GM23338 (cell line): ENCODE results near the gene ACVR1C. TPM values are rescaled to one million over a fixed set of nuclear protein-coding genes. Genes with fewer than 3 reads are reported as not detected.

Experiments
- ATAC-seq: fragments of 200-7000 bp; cut with Tn5 transposase; 3 replicates; pipeline ENCODE4 v1.9.1; 2020
- DNase-seq: peaks from one replicate; pipeline ENCODE4 v3.0.0-alpha.2; 2015; ENCODE audit warnings: low spot score
- H2AFZ ChIP-seq: fragments of 200-600 bp; sonication (generic); 2 replicates; pipeline ENCODE4 v1.8.0; 2016; ENCODE audit warnings: antibody characterized with exemption, mild to moderate bottlenecking, moderate library complexity
- H3F3A ChIP-seq: fragments of 200-600 bp; sonication (generic); replicated peaks from 2 replicates; pipeline ENCODE4 v1.8.0; 2017; ENCODE audit warnings: antibody characterized with exemption, mixed run types, low read depth
- H3K27ac ChIP-seq: fragments of 200-600 bp; sonication (generic); 2 replicates; pipeline ENCODE4 v1.6.1; 2016; ENCODE audit warnings: low read depth
- H3K27me3 ChIP-seq: fragments of 200-600 bp; sonication (generic); 2 replicates; pipeline ENCODE4 v1.8.0; 2016; ENCODE audit warnings: mild to moderate bottlenecking, mixed run types, moderate library complexity; ENCODE audit not compliant: insufficient read depth
- H3K36me3 ChIP-seq: fragments of 200-600 bp; sonication (generic); 2 replicates; pipeline ENCODE4 v1.8.0; 2016; ENCODE audit warnings: mild to moderate bottlenecking; ENCODE audit not compliant: insufficient read depth
- H3K4me1 ChIP-seq: fragments of 200-600 bp; sonication (generic); 2 replicates; pipeline ENCODE4 v1.8.0; 2016; ENCODE audit warnings: mild to moderate bottlenecking, moderate library complexity; ENCODE audit not compliant: insufficient read depth
- H3K4me2 ChIP-seq: fragments of 200-600 bp; sonication (generic); 2 replicates; pipeline ENCODE4 v1.7.1; 2017; ENCODE audit warnings: mixed run types
- H3K4me3 ChIP-seq: fragments of 200-600 bp; sonication (generic); 2 replicates; pipeline ENCODE4 v1.6.1; 2016; ENCODE audit warnings: mixed run types
- H3K79me2 ChIP-seq: fragments of 200-600 bp; sonication (generic); replicated peaks from 2 replicates; pipeline ENCODE4 v1.8.0; 2017; ENCODE audit warnings: mild to moderate bottlenecking; ENCODE audit not compliant: insufficient read depth
- H3K9me2 ChIP-seq: fragments of 200-600 bp; sonication (generic); 2 replicates; pipeline ENCODE4 v1.8.0; 2017; ENCODE audit not compliant: insufficient read depth
- H4K20me1 ChIP-seq: fragments of 200-600 bp; sonication (generic); replicated peaks from 2 replicates; pipeline ENCODE4 v1.8.0; 2017; ENCODE audit warnings: mild to moderate bottlenecking; ENCODE audit not compliant: insufficient read depth
- H3K27ac Mint-ChIP-seq: 2 replicates; pipeline ENCODE4 v1.8.0; 2020; ENCODE audit warnings: inconsistent platforms, mild to moderate bottlenecking, moderate library complexity, mixed read lengths
- H3K27me3 Mint-ChIP-seq: 3 replicates; pipeline ENCODE4 v1.8.0; 2022; ENCODE audit warnings: low read depth, mild to moderate bottlenecking, moderate library complexity, mixed read lengths, inconsistent platforms; ENCODE audit not compliant: insufficient read depth, poor library complexity
- H3K36me3 Mint-ChIP-seq: 3 replicates; pipeline ENCODE4 v1.8.0; 2021; ENCODE audit warnings: low read depth, mild to moderate bottlenecking, inconsistent platforms, moderate library complexity, mixed read lengths
- H3K4me1 Mint-ChIP-seq: 3 replicates; pipeline ENCODE4 v1.8.0; 2020; ENCODE audit warnings: mild to moderate bottlenecking, inconsistent platforms, mixed read lengths
- H3K4me3 Mint-ChIP-seq: 3 replicates; pipeline ENCODE4 v1.8.0; 2021; ENCODE audit warnings: moderate library complexity, mild to moderate bottlenecking, inconsistent platforms, mixed read lengths
- H3K9me3 Mint-ChIP-seq: 3 replicates; pipeline ENCODE4 v1.8.0; 2020; ENCODE audit warnings: moderate library complexity, mild to moderate bottlenecking, inconsistent platforms, mixed read lengths
- CREB1 ChIP-seq: fragments of 250-450 bp; sonication (Bioruptor Pico); IDR thresholded peaks from 2 replicates; pipeline ENCODE4 v1.5.0; 2020; ENCODE audit warnings: low read depth, mild to moderate bottlenecking, moderate library complexity
- CTCF ChIP-seq, 2 experiments: fragments of 200-600 bp in 1 of 2; sonication (generic) in 1 of 2; conservative IDR thresholded peaks; 2 replicates each; pipeline versions ENCODE4 v1.5.1 to v1.6.1; 2016 to 2017; ENCODE audit warnings: antibody characterized with exemption in 2 of 2, low read depth in 2 of 2, mild to moderate bottlenecking in 2 of 2, moderate library complexity in 1 of 2
- ETS1 ChIP-seq: IDR thresholded peaks from 2 replicates; pipeline ENCODE4 v1.6.1; 2016; ENCODE audit warnings: antibody characterized with exemption
- EZH2phosphoT487 ChIP-seq: fragments of 200-600 bp; sonication (generic); IDR thresholded peaks from one replicate; pipeline ENCODE4 v1.8.1; 2018; ENCODE audit warnings: antibody characterized with exemption; ENCODE audit not compliant: unreplicated experiment
- JUNB ChIP-seq: IDR thresholded peaks from one replicate; pipeline ENCODE4 v1.6.1; 2016; ENCODE audit warnings: antibody characterized with exemption; ENCODE audit not compliant: unreplicated experiment
- NANOG ChIP-seq: IDR thresholded peaks from 2 replicates; pipeline ENCODE4 v1.6.1; 2016; ENCODE audit warnings: antibody characterized with exemption, borderline replicate concordance
- POLR2AphosphoS5 ChIP-seq: IDR thresholded peaks from 2 replicates; pipeline ENCODE4 v1.6.1; 2016; ENCODE audit warnings: antibody characterized with exemption, low read depth
- STAT1 ChIP-seq: IDR thresholded peaks from one replicate; pipeline ENCODE4 v1.6.1; 2016; ENCODE audit warnings: antibody characterized with exemption; ENCODE audit not compliant: unreplicated experiment
- ZNF114 ChIP-seq: fragments of 250-450 bp; sonication (Bioruptor Pico); IDR thresholded peaks from 2 replicates; pipeline ENCODE4 v1.5.0; 2020; ENCODE audit warnings: mild to moderate bottlenecking, moderate library complexity
- ZNF331 ChIP-seq: fragments of 250-450 bp; sonication (Bioruptor Pico); IDR thresholded peaks from 2 replicates; pipeline ENCODE4 v1.5.0; 2020; ENCODE audit warnings: low read depth, mild to moderate bottlenecking, moderate library complexity
- ZNF462 ChIP-seq: fragments of 250-450 bp; sonication (Bioruptor Pico); IDR thresholded peaks from 2 replicates; pipeline ENCODE4 v1.5.0; 2020; ENCODE audit warnings: mild to moderate bottlenecking, moderate library complexity
- polyA plus RNA-seq: library from polyadenylated mRNA; unstranded; fragments of >200 nt; fragmentation: Nextera tagmentation; extraction: Ambion mirVana; gene quantifications from 2 replicates; pipeline ENCODE4 v1.2.1, GENCODE V29; 2016
- total RNA-seq: library from RNA; depleted of rRNA; stranded (reverse); fragments of >200 nt; shearing (Covaris generic); gene quantifications from 2 replicates; pipeline ENCODE4 v1.2.3, GENCODE V29; 2014

Gene ACVR1C
- total and polyA plus RNA-seq, 2 experiments from 2014 or later, result 0.61 to 0.94 TPM

GRCh38 chr2:157593411-157593810, 35.3 kb downstream of the ACVR1C start:
- H3K4me1 ChIP-seq, result peaks cover 4% of the 10 kb centered on the region; the same call in 1 of the 2 replicates
- H3K4me3 ChIP-seq, result no peak overlapping the region
- H3K27ac ChIP-seq, result no peak overlapping the region
- TF ChIP-seq JUNB (no peak), STAT1 (no peak), POLR2AphosphoS5 (no peak), CTCF (conservative IDR thresholded peaks at IDR 0.05; ENCODE audit: low read depth in 2 of 2) (no peak), EZH2phosphoT487 (no peak), ZNF331 (CRISPR knock-in tag) (no peak), ZNF114 (no peak), ETS1 (no peak), NANOG (no peak), ZNF462 (CRISPR knock-in tag) (no peak), CREB1 (CRISPR knock-in tag) (no peak)
- peaks cover 6% of the 10 kb centered on the region; the same call in 2 of the 3 replicates for H3K4me1 Mint-ChIP-seq
- H4K20me1 ChIP-seq, result no peaks in the 10 kb centered on the region
- H3K4me2 ChIP-seq, result no peak overlapping the region
- DNase-seq, result no peak
- no peaks in the 10 kb centered on the region for H3K9me3 Mint-ChIP-seq
- peaks cover under 1% of the 10 kb centered on the region for H3K27me3 Mint-ChIP-seq
- H3F3A ChIP-seq, result no peaks in the 10 kb centered on the region
- ATAC-seq, result no peak
- no peaks in the 10 kb centered on the region for H3K36me3 Mint-ChIP-seq
- no peak overlapping the region for H3K27ac Mint-ChIP-seq
- no peaks in the 10 kb centered on the region; the same call in 1 of the 2 replicates for H3K27me3 ChIP-seq
- no peak overlapping the region for H3K4me3 Mint-ChIP-seq
- H3K79me2 ChIP-seq, result no peaks in the 10 kb centered on the region
- H2AFZ ChIP-seq, result no peak overlapping the region
- no peaks in the 10 kb centered on the region for H3K36me3 ChIP-seq
- H3K9me2 ChIP-seq, result no peaks in the 10 kb centered on the region
